ENCODE results near the gene LRRC2. TPM values are rescaled to one million over a fixed set of nuclear protein-coding genes. Genes with fewer than 3 reads are reported as not detected.
"Not testable (repeated sequence)": the region's sequence is repeated elsewhere in the genome, so short reads cannot be mapped to it uniquely, and the experiment has no call there.

The LRRC2 gene
- total RNA-seq, 1 donor from 2014 or later = 0.31 TPM

- no peak for TF ChIP-seq CTCF (conservative IDR thresholded peaks at IDR 0.05)
- Mint-ChIP-seq H3K27me3 (no peaks in the 10 kb centered on the region), H3K9me3 (no peaks in the 10 kb centered on the region), H3K36me3 (no peaks in the 10 kb centered on the region), H3K4me3 (no peak overlapping the region), H3K4me1 (ENCODE audit: unreplicated experiment) (peaks cover 10% of the 10 kb centered on the region), H3K27ac (no peak overlapping the region)
- DNase-seq (ENCODE audit: extremely low spot score, unreplicated experiment) = no peak
These were observed 33.5 kb upstream of the LRRC2 start for GRCh38 chr3:46599590-46599989.

- no peak for TF ChIP-seq CTCF (conservative IDR thresholded peaks at IDR 0.05)
- no peaks in the 10 kb centered on the region for H3K4me1 Mint-ChIP-seq (ENCODE audit: unreplicated experiment)
- no peaks in the 10 kb centered on the region for H3K36me3 Mint-ChIP-seq
- DNase-seq (ENCODE audit: extremely low spot score, unreplicated experiment) = no peak
- H3K27me3 Mint-ChIP-seq = peaks cover 5% of the 10 kb centered on the region
- H3K4me3 Mint-ChIP-seq = no peak overlapping the region
- H3K27ac Mint-ChIP-seq = no peak overlapping the region
- peaks cover 7% of the 10 kb centered on the region for H3K9me3 Mint-ChIP-seq
These were observed 29.8 kb upstream of the LRRC2 start for GRCh38 chr3:46595819-46596314.

- Mint-ChIP-seq H3K36me3 (no peaks in the 10 kb centered on the region), H3K9me3 (peaks cover 7% of the 10 kb centered on the region), H3K27me3 (peaks cover 5% of the 10 kb centered on the region), H3K27ac (no peak overlapping the region), H3K4me1 (ENCODE audit: unreplicated experiment) (no peaks in the 10 kb centered on the region), H3K4me3 (no peak overlapping the region)
- no peak for TF ChIP-seq CTCF (conservative IDR thresholded peaks at IDR 0.05)
- DNase-seq (ENCODE audit: extremely low spot score, unreplicated experiment) = no peak
These were observed 28.6 kb upstream of the LRRC2 start for GRCh38 chr3:46594723-46595122.

- H3K4me3 Mint-ChIP-seq = no peak overlapping the region
- H3K27ac Mint-ChIP-seq = no peak overlapping the region
- H3K36me3 Mint-ChIP-seq = no peaks in the 10 kb centered on the region
- DNase-seq (ENCODE audit: extremely low spot score, unreplicated experiment) = no peak
- peaks cover 7% of the 10 kb centered on the region for H3K9me3 Mint-ChIP-seq
- no peaks in the 10 kb centered on the region for H3K4me1 Mint-ChIP-seq (ENCODE audit: unreplicated experiment)
- peaks cover 5% of the 10 kb centered on the region for H3K27me3 Mint-ChIP-seq
- no peak for TF ChIP-seq CTCF (conservative IDR thresholded peaks at IDR 0.05)
These were observed 27.9 kb upstream of the LRRC2 start for GRCh38 chr3:46593979-46594378.

DNA sequence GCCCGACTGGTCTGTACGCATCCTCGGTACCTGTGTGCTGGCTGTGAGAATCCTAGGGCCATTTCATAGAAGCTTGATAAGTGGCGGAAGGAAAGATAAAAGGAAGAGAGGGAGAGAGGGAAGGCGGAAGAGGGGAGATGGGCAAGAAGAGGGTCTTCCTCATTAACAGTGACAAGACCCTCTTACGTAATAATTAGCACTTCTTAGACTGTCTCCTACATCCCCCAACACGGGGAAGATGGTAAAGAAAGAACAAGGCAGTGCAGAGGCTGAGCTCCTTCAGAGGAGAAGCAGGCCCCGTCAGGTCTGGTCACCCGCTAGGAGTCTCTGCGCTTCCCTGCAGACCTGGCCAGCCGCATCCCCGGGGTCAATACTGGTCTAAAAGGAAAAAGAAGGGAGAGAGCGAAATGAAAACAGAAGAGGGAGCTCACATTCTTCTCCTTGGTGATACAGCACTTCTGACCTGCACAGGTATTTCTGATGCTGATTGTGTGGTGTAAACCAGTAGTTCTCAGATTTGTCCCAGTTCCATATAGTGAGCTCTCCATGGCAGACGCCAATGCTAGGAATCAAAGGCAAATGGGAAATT, 27.3 kb upstream of the LRRC2 start:
- Mint-ChIP-seq H3K27me3 (peaks cover 5% of the 10 kb centered on the region), H3K36me3 (no peaks in the 10 kb centered on the region), H3K27ac (no peak overlapping the region), H3K4me1 (ENCODE audit: unreplicated experiment) (no peaks in the 10 kb centered on the region), H3K4me3 (no peak overlapping the region), H3K9me3 (peaks cover 7% of the 10 kb centered on the region)
- DNase-seq (ENCODE audit: extremely low spot score, unreplicated experiment) = no peak
- no peak for TF ChIP-seq CTCF (conservative IDR thresholded peaks at IDR 0.05)

GRCh38 chr3:46587268-46587667, 21.2 kb upstream of the LRRC2 start:
- H3K9me3 Mint-ChIP-seq = peaks cover 12% of the 10 kb centered on the region
- H3K36me3 Mint-ChIP-seq = not testable (repeated sequence)

More at GRCh38 chr3:46587268-46587667, 21.2 kb upstream of the LRRC2 start:
- not testable (repeated sequence) for H3K4me3 Mint-ChIP-seq; DNase-seq (ENCODE audit: extremely low spot score, unreplicated experiment); H3K27ac Mint-ChIP-seq
- Mint-ChIP-seq H3K4me1 (ENCODE audit: unreplicated experiment) (peaks cover 14% of the 10 kb centered on the region), H3K27me3 (peaks cover 10% of the 10 kb centered on the region)
